Activated CD8-positive, alpha-beta memory T cell treated with anti-CD3 and anti-CD28 coated beads for 1 hour (primary cell): Measurements from ENCODE around the gene RPS16.
"Not testable (repeated sequence)": the region's sequence is repeated elsewhere in the genome, so short reads cannot be mapped to it uniquely, and the experiment has no call there.

Experiments
- DNase-seq, 2 donors: peaks; one replicate each; pipeline ENCODE4 v3.0.0-alpha.2; 2020; ENCODE audit warnings: low read depth in 1 of 2; ENCODE audit errors: extremely low read depth in 1 of 2

The RPS16 gene

GRCh38 chr19:39435499-39436349 is at the start of gene RPS16:
RPS16 (minus strand) TSS chr19:39435949; CDS start chr19:39435895, 54 bp downstream.
- DNase-seq: peak; percentile 97 to 98

DNA sequence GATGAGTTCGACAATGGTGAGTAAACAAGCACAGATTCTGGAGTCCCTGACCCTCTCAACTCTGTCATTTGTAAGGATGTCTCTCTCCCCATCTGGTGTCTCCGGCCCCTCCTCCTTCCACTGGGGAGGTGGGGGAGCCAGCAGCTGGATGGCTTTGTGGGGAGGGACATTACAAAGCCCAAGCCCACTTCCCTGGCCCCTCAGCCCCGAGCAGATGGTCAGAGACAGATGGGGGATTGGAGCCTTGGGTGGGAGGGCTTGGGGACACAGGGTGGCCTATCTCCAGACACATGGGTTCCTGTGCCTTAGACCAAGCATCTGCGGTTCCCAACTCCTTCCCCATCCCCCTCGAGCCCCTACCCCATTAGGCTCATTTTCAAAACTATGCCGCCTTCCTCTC is 47.4 kb upstream of the RPS16 start:
- no peak for DNase-seq

- DNase-seq: no peak
Measured at GRCh38 chr19:39481676-39482075, 45.9 kb upstream of the RPS16 start.

- no peak for DNase-seq
Measured at GRCh38 chr19:39481229-39481545, 45.4 kb upstream of the RPS16 start.

GRCh38 chr19:39480337-39481228 is 44.8 kb upstream of the RPS16 start, which contains the start of gene TIMM50:
TIMM50 (plus strand) TSS chr19:39480838; CDS start chr19:39480854, 16 bp downstream.
- peak; percentile 94 to 98 for DNase-seq

DNA sequence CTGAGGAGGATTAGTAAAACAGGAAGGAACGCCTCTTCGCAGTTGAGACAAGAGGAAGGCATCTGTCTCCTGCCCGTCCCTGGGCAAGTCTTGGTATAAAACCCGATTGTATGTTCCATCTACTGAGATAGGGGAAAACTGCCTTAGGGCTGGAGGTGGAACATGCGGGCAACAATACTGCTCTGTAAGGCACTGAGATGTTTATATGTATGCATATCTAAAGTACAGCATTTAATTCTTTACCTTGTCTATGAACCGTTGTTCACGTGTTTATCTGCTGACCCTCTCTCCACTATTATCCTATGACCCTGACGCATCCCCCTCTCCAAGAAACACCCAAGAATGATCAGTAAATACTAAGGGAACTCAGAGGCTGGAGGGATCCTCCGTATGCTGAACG is 44.2 kb upstream of the RPS16 start:
- no peak for DNase-seq

DNA sequence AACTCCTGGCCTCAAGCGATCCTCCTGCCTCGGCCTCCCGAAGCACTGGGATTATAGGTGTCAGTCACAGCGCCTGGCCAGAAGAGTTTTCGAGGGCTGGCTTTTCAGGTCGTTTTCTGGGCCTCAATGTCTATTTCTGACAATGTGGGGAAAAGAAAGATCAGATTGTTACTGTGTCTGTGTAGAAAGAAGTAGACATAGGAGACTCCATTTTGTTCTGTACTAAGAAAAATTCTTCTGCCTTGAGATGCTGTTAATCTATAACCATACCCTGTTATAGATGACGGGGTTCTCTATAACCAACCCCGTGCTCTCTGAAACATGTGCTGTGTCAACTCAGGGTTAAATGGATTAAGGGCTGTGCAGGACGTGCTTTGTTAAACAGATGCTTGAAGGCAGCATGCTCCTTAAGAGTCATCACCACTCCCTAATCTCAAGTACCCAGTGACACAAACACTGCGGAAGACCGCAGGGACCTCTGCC is 43.6 kb upstream of the RPS16 start:
- not testable (repeated sequence) for DNase-seq

GRCh38 chr19:39475748-39476147 is 40.0 kb upstream of the RPS16 start:
- no peak for DNase-seq

DNA sequence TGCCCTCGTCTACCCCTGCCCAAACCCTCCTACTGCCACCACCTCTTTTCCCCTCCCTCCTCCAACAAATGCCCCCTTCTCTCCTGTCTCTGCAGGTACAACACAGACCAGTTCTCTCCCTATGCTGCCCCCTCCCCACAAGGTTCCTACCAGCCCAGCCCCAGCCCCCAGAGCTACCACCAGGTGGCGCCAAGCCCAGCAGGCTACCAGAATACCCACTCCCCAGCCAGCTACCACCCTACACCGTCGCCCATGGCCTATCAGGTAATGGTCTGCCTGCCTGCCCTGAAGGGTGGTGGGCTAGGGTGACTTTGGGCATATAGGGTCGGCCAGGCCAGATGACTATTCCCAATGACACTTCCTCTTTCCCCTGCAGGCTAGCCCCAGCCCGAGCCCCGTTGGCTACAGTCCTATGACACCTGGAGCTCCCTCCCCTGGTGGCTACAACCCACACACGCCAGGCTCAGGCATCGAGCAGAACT is 38.4 kb upstream of the RPS16 start:
- DNase-seq: peak; percentile 38 to 64

DNA sequence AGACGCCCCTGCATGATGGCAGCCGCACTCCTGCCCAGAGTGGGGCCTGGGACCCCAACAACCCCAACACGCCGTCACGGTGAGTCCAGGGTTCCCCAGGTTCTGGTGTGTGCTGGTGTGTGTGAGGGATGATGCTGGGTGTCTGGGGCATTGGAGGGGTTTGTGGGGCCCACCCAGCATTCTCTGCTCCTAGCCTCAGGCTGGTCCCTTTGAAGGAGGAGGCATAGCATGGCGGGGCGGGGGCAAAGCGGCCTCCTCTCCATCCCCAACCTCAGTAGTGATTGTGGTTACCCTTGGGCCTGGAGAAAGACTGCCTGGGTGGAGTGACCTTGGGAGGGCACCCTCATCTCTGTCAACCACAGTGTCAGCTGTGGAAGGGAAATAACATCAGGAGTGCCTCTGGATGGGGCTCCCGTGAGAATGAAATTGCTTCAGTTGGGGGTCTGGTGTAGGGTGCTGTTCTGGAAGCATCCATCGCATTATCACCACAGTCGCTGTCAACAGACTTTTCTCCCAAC is 37.8 kb upstream of the RPS16 start:
- no peak for DNase-seq

DNA sequence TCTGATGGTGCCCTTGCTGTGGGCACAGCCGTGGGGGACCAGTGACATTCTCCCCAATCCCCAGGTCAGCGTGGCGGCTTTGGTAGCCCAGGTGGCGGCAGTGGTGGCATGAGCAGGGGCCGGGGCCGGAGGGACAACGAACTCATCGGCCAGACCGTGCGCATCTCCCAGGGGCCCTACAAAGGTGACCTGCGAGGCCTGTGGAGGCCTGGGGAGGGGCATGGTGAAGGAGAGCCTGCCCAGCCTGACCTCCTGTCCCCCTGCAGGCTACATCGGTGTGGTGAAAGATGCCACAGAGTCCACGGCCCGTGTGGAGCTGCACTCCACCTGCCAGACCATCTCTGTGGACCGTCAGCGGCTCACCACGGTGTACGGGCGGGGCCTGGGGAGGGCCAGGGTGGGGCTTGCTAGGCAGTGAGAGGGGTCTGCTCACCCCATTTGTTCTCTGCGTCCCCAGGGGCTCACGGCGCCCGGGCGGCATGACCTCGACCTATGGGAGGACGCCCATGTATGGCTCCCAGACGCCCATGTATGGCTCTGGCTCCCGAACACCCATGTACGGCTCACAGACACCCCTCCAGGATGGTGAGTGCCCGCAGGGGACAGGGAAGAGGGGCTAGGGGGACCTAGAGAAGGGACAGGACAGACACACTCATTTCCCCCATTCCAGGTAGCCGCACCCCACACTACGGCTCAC is 37.1 kb upstream of the RPS16 start:
- DNase-seq: no peak

GRCh38 chr19:39471756-39472536 is 36.2 kb upstream of the RPS16 start:
- no peak for DNase-seq

DNA sequence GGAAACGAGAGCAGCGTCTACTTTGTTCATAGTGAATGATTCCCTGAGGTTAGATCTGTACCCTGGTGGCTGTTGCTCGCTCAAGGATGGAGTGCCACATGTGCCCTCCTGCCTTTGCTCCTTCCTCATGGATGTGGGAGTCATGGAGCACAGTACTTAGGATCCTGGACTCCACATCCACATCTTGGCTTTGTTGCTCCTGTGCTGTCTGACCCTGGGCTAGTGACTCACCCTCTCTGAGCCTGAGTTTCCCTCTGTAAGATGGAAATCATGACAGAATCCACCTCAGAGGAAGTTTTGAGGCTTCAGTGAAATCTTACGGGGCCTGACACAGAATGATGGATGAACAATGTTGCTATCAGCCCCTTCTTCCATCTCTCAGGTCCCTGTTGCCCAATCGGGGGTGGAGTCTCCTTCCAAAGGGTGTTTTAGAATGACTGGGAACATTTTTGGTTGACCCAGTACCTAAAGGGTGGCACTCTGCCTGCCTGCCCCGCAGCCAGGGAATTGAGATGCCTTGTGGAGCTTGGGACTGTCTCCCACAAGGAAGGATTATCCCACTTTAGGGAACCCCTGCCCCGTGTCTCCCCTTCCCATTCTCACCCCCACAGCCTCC is 35.1 kb upstream of the RPS16 start:
- no peak for DNase-seq

DNA sequence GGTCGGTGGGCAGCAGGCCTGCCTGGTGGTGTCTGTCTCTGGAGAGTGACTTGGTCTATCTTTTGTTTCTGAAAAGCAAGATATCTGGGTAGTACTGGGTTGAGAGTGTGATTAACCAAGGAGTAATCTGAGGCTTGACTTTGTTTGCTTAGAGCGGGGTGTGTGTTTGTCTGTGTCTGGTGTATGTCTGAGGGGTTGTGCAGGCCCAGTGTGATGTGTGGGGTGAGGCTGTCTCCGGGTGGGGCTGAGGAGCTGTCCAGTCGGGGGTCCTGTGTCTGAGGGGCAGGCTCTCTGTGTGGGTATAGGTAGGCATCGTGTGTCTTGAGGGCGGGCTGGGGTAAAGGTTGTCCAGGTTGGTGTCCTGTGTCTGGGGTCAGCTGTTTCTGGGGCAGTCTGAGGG is 33.8 kb upstream of the RPS16 start:
- DNase-seq: no peak

GRCh38 chr19:39469036-39469435 is 33.3 kb upstream of the RPS16 start:
- no peak for DNase-seq

DNA sequence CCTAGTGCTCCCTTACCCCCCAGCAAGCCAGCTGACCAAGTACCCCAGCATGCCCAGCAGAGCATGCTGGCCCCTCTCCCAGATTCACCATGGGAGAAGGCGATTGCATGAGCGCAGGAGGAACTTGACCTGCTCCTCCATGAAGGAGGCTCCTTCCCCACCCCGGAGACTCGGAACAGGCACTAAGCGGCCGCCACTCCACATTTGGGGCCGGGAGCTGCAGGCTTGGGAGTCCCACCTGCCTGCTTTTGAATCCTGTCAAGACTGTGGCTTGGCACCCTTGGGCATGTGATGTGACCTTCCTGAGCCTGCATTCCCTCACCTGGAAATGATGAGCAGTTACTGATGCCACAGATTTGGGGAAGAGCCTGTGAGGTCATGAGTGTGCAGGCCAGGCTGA is 32.2 kb upstream of the RPS16 start:
- no peak for DNase-seq

DNA sequence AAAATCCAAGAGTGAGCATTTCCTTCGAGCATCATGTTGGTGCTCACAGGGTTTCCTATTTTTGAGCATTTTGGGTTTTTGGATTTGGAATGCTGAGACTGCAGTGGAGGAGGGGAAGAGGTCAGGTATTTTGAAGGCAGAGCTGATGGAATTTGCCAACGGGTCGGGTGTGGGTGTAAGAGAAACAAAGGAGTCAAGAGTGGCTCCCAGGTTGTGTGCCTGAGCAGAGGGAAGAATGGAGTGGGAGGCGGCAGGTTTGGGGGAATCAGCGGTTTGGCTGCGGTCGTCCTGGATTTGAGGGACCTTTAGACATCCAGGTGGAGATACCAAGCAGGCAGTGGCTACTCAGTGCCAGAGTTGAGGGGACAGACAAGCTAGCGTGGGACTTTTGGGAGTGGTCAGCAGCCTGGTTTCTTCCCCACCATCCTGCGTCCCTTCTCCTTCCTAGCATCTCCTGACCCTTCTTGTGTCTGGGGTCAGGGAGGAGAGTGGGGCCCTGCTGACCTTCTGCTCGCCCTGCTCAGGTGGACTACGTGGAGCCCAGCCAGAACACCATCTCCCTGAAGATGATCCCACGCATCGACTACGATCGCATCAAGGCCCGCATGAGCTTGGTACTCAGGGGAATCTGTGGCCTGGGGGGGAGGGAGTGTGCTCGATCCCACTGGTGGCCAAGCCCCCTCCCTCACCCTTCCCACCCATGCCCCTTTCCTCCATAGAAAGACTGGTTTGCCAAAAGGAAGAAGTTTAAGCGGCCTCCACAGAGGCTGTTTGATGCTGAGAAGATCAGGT is 30.4 kb upstream of the RPS16 start:
- no peak for DNase-seq

DNA sequence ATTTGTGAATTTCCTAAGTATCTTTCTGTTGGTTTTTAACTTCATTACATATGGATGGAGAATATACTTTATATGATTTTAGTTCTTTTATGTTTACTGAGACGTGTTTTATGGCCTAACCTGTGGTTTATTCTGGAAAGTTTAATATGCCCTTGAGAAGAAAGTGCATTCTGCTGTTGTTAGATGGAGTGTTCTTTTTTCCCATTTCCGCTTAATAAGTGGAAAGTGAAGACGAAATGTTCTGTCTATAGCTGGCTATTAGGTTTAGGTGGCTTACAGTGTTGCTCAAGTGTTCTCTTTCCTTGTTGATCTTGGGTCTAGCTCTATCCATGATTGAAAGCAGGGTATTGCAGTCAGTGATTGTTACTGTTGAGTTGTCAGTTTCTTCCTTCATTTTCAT is 27.7 kb upstream of the RPS16 start:
- no peak for DNase-seq

DNA sequence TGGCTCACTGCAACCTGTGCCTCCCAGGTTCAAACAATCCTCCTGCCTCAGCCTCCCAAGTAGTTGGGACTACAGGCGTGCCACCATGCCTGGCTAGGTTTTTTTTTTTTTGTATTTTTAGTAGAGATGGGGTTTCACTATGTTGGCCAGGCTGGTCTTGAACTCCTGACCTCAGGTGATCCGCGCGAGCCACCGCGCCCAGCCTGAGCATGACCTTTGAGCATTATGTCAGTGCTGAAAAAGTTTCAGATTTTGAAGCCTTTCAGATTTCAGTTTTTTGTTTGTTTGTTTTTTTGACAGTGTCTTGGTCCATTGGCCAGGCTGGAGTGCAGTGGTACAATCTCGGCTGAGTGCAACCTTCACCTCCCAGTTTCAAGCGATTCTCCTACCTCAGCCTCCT is 15.5 kb upstream of the RPS16 start:
- DNase-seq: not testable (repeated sequence)
